ENCODE measurements around the gene KCNQ1. TPM values are rescaled to one million over a fixed set of nuclear protein-coding genes. Genes with fewer than 3 reads are reported as not detected.
"Not testable (repeated sequence)": the region's sequence is repeated elsewhere in the genome, so short reads cannot be mapped to it uniquely, and the experiment has no call there.

KCNQ1 gene
- total and polyA plus RNA-seq, 2 donors (not counting 1 experiment from before 2014, with no cell fraction given), result 21.5 to 28.8 TPM

- H4K20me1 ChIP-seq (ENCODE audit: control insufficient read depth, insufficient read depth, low read length, poor library complexity, severe bottlenecking), result peaks cover 40% of the 10 kb centered on the region
- H3K4me3 Mint-ChIP-seq, result no peak overlapping the region
Measured at GRCh38 chr11:2477936-2478335, 33.1 kb downstream of the KCNQ1 start.

GRCh38 chr11:2480067-2480873 lies 35.5 kb downstream of the KCNQ1 start:
- peaks cover 25% of the 10 kb centered on the region for H4K20me1 ChIP-seq (ENCODE audit: control insufficient read depth, insufficient read depth, low read length, poor library complexity, severe bottlenecking)
- H3K9me3 ChIP-seq (ENCODE audit: control extremely low read depth in 1 of 3, control insufficient read depth in 2 of 3, insufficient read depth in 1 of 3, low read length in 2 of 3), result peaks cover 1 to 25% (median 15%) of the 10 kb centered on the region in 3 donors
- H3K9me3 Mint-ChIP-seq (ENCODE audit: insufficient read depth); H2AFZ ChIP-seq (ENCODE audit: insufficient read depth, low read depth, low read length, poor library complexity, severe bottlenecking); H3K27me3 Mint-ChIP-seq; H3K36me3 ChIP-seq (replicated peaks in 1 of 2; ENCODE audit: control extremely low read depth in 1 of 2, control insufficient read depth in 1 of 2, extremely low read depth in 1 of 2, insufficient read depth in 2 of 2, low read length in 1 of 2); intact Hi-C loops (cut with micrococcal nuclease); H3K27me3 ChIP-seq (replicated peaks in 1 of 4; ENCODE audit: control extremely low read depth in 1 of 4, control insufficient read depth in 3 of 4, insufficient read depth in 4 of 4, low read length in 3 of 4); DNase-seq; H3K79me2 ChIP-seq (ENCODE audit: control insufficient read depth, insufficient read depth, low read length); CTCF ChIA-PET: not testable (repeated sequence)
- H3K27ac ChIP-seq (ENCODE audit: low read length in 2 of 2), result peak overlapping the region in 1 of 2 donors; percentile 10
- peak; percentile 31 for ATAC-seq (ENCODE audit: low read depth)
- WGBS (ENCODE audit: insufficient coverage), result 92% methylated on average over 2 of the region's 6 CpGs
- Mint-ChIP-seq H3K27ac (peak overlapping the region; percentile 46), H3K4me3 (peak overlapping the region; percentile 73), H3K4me1 (peaks cover 31% of the 10 kb centered on the region)
- H3K4me1 ChIP-seq (ENCODE audit: control insufficient read depth in 2 of 2, insufficient read depth in 2 of 2, low read length in 2 of 2), result peaks cover 12% of the 10 kb centered on the region in 2 donors
- H3K4me2 ChIP-seq (replicated peaks; ENCODE audit: low read depth, low read length, poor library complexity, severe bottlenecking), result peak overlapping the region; percentile 62
- peak overlapping the region; percentile 51 for H3K9ac ChIP-seq (ENCODE audit: low read length)
- POLR2A ChIA-PET, result interaction anchor here (0.6 kb wide), 1 partner anchor 80 kb away, joined by 9 read pairs; the partner anchor contains the start of gene TSSC4
- H3K4me3 ChIP-seq (ENCODE audit: control extremely low read depth in 1 of 5, extremely low read depth in 1 of 5, insufficient read depth in 1 of 5, low read depth in 2 of 5, low read length in 4 of 5), result peak overlapping the region in 3 of 5 experiments; percentile 7 to 44 (median 23)

More at GRCh38 chr11:2477936-2478335, 33.1 kb downstream of the KCNQ1 start:
- H3K9ac ChIP-seq (ENCODE audit: low read length), result no peak overlapping the region
- Mint-ChIP-seq H3K27ac (no peak overlapping the region), H3K4me1 (peaks cover 27% of the 10 kb centered on the region), H3K27me3 (no peaks in the 10 kb centered on the region), H3K9me3 (ENCODE audit: insufficient read depth) (peaks cover 6% of the 10 kb centered on the region)
- ATAC-seq (ENCODE audit: low read depth) (no peak), DNase-seq (no peak)
- ChIA-PET CTCF (interaction anchor here (1.3 kb wide), 1 partner anchor 25 kb away, joined by 3 read pairs; no protein-coding TSS in a partner anchor), POLR2A (no interaction called here)
- peaks cover 0 to 2% of the 10 kb centered on the region in 2 experiments for H3K36me3 ChIP-seq (replicated peaks in 1 of 2; ENCODE audit: control extremely low read depth in 1 of 2, control insufficient read depth in 1 of 2, extremely low read depth in 1 of 2, insufficient read depth in 2 of 2, low read length in 1 of 2)
- H3K27ac ChIP-seq (ENCODE audit: low read length in 2 of 2), result no peak overlapping the region
- no peak overlapping the region for H2AFZ ChIP-seq (ENCODE audit: insufficient read depth, low read depth, low read length, poor library complexity, severe bottlenecking)
- peaks cover 1 to 25% (median 15%) of the 10 kb centered on the region in 3 donors for H3K9me3 ChIP-seq (ENCODE audit: control extremely low read depth in 1 of 3, control insufficient read depth in 2 of 3, insufficient read depth in 1 of 3, low read length in 2 of 3)
- TF ChIP-seq EZH2 (IDR thresholded peaks at IDR 0.05; ENCODE audit: borderline replicate concordance, insufficient read depth, low read depth, low read length, poor library complexity, severe bottlenecking) (no peak), CTCF (IDR thresholded peaks at IDR 0.05) (no peak)
- 94% methylated on average over 6 of the region's 8 CpGs for WGBS (ENCODE audit: insufficient coverage)
- intact Hi-C loops (cut with micrococcal nuclease), result no loop called here
- H3K4me1 ChIP-seq (ENCODE audit: control insufficient read depth in 2 of 2, insufficient read depth in 2 of 2, low read length in 2 of 2), result peaks cover 12% of the 10 kb centered on the region in 2 donors
- H3K79me2 ChIP-seq (ENCODE audit: control insufficient read depth, insufficient read depth, low read length), result peaks cover 17% of the 10 kb centered on the region
- no peak overlapping the region for H3K4me2 ChIP-seq (replicated peaks; ENCODE audit: low read depth, low read length, poor library complexity, severe bottlenecking)
- no peaks in the 10 kb centered on the region for H3K27me3 ChIP-seq (replicated peaks in 1 of 4; ENCODE audit: control extremely low read depth in 1 of 4, control insufficient read depth in 3 of 4, insufficient read depth in 4 of 4, low read length in 3 of 4)
- no peak overlapping the region for H3K4me3 ChIP-seq (ENCODE audit: control extremely low read depth in 1 of 5, extremely low read depth in 1 of 5, insufficient read depth in 1 of 5, low read depth in 2 of 5, low read length in 4 of 5)

All from B cell (primary cell).